Epithelial cell of alveolus of lung (primary cell): ENCODE measurements around the gene LRRC72. TPM values are rescaled to one million over a fixed set of nuclear protein-coding genes. Genes with fewer than 3 reads are reported as not detected.

Experiments used
- total RNA-seq: library from RNA; depleted of rRNA; stranded (reverse); fragments of >200 nt; gene quantifications from 2 replicates; pipeline ENCODE4 v1.2.1, GENCODE V29; 2015

The LRRC72 gene
- not detected in 2 replicates for total RNA-seq

DNA sequence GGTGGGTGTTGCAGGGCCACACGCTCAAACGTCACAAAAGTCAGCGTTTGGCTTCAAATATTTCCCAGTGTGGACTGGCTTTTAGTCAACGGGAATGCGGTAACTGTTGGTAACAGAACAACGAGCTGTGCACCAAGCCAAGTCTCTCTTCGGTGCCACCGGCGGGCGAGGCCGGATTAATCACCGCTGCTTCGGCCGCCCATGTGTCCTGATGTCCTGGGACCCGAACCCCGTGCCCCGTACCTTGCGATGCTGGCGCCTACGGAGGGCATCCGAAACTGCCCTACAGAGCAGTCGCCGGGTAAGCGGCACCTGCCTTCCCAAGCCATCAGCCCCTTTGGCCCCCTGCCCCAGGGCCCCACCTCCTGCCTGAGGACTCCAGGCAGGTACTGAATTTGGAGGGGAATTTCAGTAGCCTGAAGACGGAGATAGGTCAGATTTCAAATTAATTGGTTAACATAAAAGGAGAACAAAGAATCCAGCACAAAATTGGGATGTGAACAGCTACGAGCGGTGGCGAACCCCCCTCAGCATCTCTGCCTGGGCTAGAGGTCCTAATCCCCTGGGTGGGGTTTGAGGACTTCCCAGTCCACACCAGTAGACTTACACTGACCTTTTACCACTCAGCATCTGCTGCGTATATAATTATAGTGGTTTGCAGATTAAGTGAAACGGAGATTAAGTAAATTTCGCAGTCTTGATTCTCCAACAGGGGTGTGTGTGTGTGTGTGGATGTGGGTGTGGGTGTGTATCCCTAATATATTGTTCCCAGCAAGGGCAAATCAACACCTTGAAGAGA, at the start of gene LRRC72:
Gene LRRC72 (plus strand): TSS at position 84 of the 799 bp plus-strand sequence. CDS start 128 bp downstream, at position 212.

Other genes with a start within 250 kb of the LRRC72 start
- 0.48 and 0.78 TPM in 2 replicates for gene CRPPA, start 105.3 kb upstream of the LRRC72 start, total RNA-seq
- 0.39 and 1.1 TPM in 2 replicates for gene SOSTDC1, start 61.1 kb upstream of the LRRC72 start, total RNA-seq
- 8.6 and 12.8 TPM in 2 replicates for gene ANKMY2, start 118.9 kb downstream of the LRRC72 start, total RNA-seq
- 87.7 and 101 TPM in 2 replicates for gene BZW2, start 119.4 kb downstream of the LRRC72 start, total RNA-seq
- gene TSPAN13, start 226.9 kb downstream of the LRRC72 start, total RNA-seq: 33.0 and 44.6 TPM in 2 replicates